SK-N-DZ (cell line): ENCODE results near the gene RHOT2.

Experiments used
- DNase-seq: peaks from one replicate; pipeline ENCODE4 v3.0.0-alpha.2; 2015; ENCODE audit warnings: low spot score

Gene RHOT2

DNA sequence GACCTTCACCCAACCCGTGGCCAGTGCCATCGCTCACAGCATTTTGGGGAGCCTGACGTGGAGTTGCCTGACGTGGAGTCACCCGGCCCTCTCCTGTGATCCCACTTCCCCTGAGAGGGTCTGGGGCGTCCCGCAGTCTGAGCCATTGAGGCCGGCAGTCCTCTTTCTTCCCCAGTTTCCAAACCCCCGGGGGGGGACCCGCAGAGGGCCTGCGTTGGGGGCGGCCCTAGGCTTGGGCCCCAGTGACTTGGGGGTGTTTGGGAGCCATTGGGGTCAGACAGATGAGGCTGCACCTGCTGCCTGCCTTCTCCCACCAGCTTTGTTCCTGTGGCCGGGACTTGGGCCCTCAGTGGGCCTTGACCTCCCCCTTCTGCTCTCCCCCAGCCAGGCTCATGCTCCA is 1.7 kb downstream of the RHOT2 start:
- no peak for DNase-seq

DNA sequence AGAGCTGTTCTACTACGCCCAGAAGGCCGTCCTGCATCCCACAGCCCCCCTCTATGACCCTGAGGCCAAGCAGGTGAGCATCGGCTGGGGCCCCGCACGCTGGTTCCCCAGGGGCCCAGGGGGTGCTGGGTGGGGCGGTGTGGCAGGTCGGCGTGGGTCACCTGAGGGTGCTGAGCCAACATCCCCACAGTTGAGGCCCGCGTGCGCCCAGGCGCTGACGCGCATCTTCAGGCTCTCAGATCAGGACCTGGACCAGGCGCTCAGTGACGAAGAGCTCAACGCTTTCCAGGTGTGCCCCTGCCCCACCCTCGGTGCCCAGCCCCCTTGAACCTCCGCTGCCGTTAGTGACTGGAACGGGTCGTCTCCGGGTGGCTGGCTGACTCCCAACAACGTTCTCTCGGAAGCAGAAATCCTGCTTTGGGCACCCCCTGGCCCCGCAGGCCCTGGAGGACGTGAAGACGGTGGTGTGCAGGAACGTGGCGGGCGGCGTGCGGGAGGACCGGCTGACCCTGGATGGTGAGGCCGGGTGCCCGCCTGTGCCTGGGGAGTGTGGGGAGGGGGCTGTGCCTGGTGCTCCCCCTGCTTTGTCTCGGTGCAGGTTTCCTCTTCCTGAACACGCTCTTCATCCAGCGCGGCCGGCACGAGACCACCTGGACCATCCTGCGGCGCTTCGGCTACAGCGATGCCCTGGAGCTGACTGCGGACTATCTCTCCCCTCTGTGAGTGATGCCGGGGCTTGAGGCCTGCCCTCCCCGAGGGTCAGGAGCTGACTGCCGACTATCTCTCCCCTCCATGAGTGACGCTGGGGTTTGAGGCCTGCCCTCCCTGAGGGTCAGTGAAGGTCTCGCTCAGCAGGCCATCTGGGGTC is 2.8 kb downstream of the RHOT2 start:
- no peak for DNase-seq

GRCh38 chr16:671353-672131 is 3.6 kb downstream of the RHOT2 start:
- no peak for DNase-seq

DNA sequence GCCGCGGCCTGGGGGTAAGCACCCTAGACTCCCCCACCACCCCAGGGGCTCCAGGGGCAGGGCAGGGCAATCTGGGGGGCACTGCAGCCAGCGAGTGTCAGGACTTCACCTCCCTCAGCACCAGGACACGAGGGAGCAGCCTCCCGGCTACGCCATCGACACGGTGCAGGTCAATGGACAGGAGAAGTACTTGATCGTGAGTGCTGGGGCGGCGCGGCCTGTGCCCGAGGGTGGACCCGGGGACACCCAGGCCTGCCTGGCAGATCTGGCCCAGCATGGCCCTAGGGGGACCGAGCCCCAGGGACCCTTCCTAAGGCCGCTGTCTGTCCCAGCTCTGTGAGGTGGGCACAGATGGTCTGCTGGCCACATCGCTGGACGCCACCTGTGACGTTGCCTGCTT is 4.4 kb downstream of the RHOT2 start:
- no peak for DNase-seq

- no peak for DNase-seq
These were observed 4.9 kb downstream of the RHOT2 start for GRCh38 chr16:672851-673250.

DNA sequence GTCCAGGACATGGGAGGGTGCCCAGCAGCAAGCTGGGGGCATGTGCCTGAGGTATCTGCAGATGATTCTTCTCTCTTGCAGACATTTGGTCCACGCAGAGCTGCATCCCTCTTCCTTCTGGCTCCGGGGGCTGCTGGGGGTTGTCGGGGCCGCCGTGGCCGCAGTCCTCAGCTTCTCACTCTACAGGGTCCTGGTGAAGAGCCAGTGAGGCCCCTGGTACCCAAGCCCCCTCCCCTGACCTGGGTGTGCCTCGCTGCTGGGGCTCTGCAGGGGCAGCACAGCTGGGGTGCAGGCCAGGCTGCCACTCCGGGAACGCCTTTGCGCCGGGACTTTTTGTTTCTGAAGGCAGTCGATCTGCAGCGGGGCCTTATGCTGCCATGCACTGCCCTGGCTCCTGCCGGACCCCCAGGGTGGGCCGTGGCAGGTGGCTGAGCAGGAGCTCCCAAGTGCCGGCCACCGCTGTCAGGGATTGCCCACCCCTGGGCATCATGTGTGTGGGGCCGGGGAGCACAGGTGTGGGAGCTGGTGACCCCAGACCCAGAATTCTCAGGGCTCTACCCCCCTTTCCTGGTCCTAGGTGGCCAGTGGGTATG is 5.6 kb downstream of the RHOT2 start:
- no peak for DNase-seq

DNA sequence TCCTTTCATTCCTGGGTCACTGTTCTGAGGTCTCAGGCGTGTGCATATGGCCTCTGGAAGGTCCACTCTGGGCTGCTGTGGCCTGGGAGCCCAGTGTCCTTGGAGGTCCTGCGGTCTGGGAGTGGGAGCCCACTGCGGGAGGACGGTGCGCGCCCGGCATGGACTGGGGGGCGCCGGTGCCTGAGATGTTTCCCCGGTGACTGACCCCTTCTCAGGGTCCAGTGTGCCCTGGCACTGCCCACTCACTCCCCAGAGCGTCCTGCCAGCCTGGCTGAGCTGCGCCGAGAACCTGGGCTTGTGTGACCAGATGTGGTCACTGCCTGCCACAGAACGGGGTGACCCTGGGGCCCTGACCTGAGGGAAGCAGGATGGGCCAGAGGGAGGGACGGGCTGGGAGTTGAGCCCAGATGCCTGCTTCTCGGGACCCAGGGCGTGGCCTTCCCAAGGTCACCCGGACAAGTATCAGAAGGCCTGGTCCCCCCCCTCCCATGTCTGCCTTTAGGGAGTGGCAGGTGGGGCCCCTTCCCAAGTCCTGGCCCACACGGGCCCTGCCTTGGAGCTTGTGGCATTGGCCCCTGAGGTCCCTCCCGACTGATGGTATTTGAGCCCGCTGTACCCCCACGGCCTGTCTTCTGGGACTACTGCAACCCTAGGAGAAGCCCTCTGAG is 6.4 kb downstream of the RHOT2 start:
- no peak for DNase-seq

- DNase-seq, result peak; percentile 54
These were observed 7.3 kb downstream of the RHOT2 start, which contains the start of gene RHBDL1 for GRCh38 chr16:674968-675883. Gene RHBDL1, plus strand, starts transcription at chr16:675671. Its CDS starts 120 bp downstream, at chr16:675791.

DNA sequence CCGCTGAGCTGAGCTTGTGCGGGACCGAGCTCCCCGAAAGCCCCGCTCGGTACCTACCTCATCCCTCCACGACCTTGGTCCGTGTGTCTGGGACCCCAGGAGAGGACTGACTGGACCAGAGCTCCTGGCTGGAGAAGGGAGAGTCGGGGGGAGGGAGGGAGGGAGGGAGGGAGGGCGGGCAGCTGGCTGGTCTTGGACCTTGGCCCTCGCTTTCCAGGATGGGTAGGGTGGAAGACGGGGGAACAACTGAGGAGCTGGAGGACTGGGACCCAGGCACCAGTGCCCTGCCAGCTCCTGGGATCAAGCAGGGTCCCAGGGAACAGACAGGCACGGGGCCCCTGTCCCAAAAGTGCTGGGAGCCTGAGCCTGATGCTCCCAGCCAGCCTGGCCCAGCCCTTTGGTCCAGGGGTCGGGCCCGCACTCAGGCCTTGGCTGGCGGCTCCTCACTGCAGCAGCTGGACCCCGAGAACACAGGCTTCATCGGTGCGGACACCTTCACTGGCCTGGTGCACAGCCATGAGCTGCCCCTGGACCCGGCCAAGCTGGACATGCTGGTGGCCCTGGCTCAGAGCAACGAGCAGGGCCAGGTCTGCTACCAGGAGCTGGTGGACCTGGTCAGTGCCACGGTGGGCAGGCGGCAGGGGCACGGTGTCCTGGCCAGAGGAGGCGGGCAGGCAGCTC is 8.1 kb downstream of the RHOT2 start:
- no peak for DNase-seq

DNA sequence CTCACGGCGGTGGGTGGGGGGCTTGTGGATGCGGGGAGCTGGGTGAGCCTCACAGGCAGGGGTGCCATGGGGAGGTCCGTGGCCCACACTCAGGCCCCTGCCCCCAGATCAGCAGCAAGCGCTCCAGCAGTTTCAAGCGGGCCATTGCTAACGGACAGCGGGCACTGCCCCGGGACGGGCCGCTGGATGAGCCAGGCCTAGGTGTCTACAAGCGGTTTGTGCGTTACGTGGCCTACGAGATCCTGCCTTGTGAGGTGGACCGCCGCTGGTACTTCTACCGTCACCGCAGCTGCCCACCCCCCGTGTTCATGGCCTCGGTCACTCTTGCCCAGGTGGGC is 8.6 kb downstream of the RHOT2 start:
- DNase-seq, result no peak

- no peak for DNase-seq
These were observed 9.0 kb downstream of the RHOT2 start for GRCh38 chr16:676913-677312.

DNA sequence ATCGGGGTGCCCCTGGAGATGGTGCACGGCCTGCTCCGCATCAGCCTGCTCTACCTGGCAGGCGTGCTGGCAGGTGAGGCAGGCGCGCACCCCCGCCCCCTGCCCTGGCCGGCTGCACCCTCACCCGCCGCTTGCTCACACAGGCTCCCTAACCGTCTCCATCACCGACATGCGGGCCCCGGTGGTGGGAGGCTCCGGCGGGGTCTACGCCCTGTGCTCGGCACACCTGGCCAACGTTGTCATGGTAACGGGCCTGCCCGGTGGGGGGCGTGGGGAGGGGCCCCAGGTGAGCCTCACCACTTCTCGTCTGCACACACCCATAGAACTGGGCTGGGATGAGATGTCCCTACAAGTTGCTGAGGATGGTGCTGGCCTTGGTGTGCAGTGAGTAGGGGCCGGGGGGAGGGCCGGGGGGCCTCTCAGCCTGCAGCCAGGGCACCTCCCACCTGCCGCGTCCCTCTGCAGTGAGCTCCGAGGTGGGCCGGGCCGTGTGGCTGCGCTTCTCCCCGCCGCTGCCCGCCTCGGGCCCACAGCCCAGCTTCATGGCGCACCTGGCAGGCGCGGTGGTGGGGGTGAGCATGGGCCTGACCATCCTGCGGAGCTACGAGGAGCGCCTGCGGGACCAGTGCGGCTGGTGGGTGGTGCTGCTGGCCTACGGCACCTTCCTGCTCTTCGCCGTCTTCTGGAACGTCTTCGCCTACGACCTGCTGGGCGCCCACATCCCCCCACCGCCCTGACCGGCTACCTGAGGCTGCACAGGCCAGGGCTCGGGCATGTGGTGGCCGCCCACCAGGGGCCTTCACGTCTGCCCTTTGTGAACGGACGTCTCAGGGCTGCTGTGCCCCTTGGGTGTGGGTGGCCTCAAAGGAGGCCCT is 9.6 kb downstream of the RHOT2 start:
- DNase-seq, result no peak

- DNase-seq, result no peak
These were observed 10.4 kb downstream of the RHOT2 start for GRCh38 chr16:678209-678857.

DNA sequence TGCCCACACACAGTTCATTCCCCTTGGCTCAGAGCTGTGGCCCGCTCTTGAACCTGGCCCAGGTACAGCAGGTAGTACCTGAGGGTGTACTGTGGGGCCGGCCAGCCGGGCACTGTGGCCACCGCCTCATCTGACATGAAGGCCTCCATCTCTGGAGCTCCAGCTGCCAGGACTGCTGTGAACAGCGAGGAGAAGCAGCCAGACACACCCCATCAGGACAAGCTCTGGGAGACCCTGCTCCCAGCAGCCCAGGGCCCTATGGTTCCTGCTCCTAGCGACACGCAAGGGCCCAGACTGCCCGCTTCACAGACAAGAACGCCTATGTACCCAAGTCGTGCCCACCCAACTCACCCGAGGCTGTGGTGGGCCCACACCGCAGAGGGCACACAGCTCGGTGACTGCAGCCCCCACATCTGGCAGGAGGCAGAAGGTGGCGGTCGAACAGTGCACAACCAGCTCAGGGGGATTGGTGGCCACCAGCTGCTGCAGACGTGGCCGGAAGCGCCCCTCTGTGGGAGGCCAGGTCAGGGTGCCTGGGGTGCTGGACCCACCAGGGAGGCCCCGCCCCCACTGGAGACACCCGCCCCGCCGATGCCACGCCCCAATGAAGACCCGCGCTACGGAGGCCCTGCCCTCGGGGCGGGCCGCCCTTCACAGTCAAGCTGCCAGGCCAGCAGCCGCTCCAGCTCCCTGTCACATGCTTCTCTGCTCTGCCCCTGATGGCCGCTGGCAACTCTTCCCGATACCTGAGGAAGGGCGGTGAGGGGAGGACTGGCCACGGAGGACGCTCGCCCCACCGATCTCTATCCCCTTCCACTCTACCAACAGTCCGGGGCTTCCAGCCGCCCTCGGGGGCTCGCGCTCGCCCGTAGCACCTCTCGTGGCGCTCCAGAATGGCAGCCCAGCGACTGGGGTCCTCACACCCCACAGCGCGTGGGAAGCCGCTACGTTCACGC is 11.2 kb downstream of the RHOT2 start:
- DNase-seq, result peak; percentile 88

- DNase-seq, result peak; percentile 88
These were observed 12.1 kb downstream of the RHOT2 start, which contains the start of gene STUB1 for GRCh38 chr16:679814-680624. Gene STUB1, plus strand, starts transcription at chr16:680410. Its CDS starts 116 bp downstream, at chr16:680526.

GRCh38 chr16:680625-680945 is 12.7 kb downstream of the RHOT2 start:
- no peak for DNase-seq
